ENCODE data around the gene RNF8.

GRCh38 chr6:37311741-37312473, 41.9 kb upstream of the RNF8 start:
- TF ChIP-seq POLR2A (IDR thresholded peaks at IDR 0.05): no peak
- TF ChIP-seq, protein P1, sequence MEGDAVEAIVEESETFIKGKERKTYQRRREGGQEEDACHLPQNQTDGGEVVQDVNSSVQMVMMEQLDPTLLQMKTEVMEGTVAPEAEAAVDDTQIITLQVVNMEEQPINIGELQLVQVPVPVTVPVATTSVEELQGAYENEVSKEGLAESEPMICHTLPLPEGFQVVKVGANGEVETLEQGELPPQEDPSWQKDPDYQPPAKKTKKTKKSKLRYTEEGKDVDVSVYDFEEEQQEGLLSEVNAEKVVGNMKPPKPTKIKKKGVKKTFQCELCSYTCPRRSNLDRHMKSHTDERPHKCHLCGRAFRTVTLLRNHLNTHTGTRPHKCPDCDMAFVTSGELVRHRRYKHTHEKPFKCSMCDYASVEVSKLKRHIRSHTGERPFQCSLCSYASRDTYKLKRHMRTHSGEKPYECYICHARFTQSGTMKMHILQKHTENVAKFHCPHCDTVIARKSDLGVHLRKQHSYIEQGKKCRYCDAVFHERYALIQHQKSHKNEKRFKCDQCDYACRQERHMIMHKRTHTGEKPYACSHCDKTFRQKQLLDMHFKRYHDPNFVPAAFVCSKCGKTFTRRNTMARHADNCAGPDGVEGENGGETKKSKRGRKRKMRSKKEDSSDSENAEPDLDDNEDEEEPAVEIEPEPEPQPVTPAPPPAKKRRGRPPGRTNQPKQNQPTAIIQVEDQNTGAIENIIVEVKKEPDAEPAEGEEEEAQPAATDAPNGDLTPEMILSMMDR (IDR thresholded peaks at IDR 0.05): no peak
